Measurements from ENCODE around the gene TTPAL. TPM values are rescaled to one million over a fixed set of nuclear protein-coding genes. Genes with fewer than 3 reads are reported as not detected.

TTPAL gene
- total and polyA plus RNA-seq, 3 donors from 2014 or later: 9.8 to 13.1 (median 12.0) TPM

DNA sequence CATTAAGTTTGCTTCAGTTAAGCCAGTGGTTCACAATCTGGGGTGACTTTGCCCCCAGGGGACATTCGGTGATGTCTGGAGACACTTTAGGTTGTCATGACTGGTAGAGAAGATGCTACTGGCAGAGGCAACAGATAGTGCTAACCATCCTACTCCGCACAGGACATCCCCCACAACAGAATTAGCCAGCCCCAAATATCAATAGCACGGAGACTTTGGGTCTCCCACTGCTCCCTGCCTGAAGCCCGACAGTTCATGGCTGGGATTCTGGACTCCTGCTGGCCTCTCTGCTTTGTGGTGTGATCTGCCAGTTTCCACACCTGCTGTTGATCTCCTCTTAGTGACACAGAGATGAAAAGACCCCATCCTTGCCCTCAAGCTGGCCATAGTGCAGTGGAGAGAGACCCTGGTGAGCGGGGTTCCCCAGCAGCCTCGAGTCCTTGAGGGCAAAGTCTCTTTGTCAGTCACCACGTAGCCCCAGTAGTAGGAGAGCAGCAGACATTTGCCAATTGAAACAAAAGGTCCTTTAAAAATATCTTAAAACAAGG is 24.7 kb upstream of the TTPAL start:
- intact Hi-C loops (cut with DNase I; ENCODE audit: low total_unique reads): no loop called here
- TF ChIP-seq, protein P1, sequence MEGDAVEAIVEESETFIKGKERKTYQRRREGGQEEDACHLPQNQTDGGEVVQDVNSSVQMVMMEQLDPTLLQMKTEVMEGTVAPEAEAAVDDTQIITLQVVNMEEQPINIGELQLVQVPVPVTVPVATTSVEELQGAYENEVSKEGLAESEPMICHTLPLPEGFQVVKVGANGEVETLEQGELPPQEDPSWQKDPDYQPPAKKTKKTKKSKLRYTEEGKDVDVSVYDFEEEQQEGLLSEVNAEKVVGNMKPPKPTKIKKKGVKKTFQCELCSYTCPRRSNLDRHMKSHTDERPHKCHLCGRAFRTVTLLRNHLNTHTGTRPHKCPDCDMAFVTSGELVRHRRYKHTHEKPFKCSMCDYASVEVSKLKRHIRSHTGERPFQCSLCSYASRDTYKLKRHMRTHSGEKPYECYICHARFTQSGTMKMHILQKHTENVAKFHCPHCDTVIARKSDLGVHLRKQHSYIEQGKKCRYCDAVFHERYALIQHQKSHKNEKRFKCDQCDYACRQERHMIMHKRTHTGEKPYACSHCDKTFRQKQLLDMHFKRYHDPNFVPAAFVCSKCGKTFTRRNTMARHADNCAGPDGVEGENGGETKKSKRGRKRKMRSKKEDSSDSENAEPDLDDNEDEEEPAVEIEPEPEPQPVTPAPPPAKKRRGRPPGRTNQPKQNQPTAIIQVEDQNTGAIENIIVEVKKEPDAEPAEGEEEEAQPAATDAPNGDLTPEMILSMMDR (IDR thresholded peaks at IDR 0.05): no peak
- TF ChIP-seq POLR2A (IDR thresholded peaks at IDR 0.05): no peak
- Histone ChIP-seq H3K36me3 (ENCODE audit: low read depth, missing control alignments) (no peaks in the 10 kb centered on the region), H3K4me1 (no peaks in the 10 kb centered on the region), H3K9me3 (no peaks in the 10 kb centered on the region), H3K27me3 (no peaks in the 10 kb centered on the region), H3K4me3 (no peak overlapping the region), H3K27ac (no peak overlapping the region)
- WGBS, 2 donors: 81 to 87% methylated on average over 6 of the region's 7 CpGs
- no peak for DNase-seq

DNA sequence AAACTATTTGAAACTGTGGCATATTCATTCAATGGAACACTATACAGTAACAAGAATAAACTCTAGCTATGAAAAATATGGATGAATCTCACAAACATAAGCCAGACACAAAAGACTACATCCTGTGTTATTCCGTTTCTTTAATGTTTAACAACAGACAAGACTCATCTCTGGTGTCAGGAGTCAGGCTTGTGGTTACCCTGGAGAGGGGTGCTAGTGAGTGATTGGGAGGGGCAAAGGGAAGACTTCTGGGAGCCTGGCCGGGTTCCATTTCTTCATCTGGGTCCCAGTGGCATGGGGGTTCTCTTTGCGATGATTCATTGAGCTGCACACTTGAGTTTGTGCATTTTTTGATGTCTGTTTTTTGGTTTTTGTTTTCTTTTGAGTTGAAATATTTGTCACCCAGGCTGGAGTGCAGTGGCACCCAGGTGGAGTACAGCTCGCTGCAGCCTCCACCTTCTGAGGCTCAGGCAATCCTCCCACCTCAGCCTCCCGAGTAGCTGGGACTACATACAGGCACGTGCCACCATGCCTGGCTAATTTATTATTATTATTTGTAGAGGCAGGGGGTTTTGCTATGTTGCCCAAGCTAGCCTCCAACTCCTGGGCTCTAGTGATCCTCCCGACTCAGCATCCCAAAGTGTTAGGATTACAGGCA is 21.2 kb upstream of the TTPAL start:
- intact Hi-C loops (cut with DNase I; ENCODE audit: low total_unique reads): no loop called here
- no peaks in the 10 kb centered on the region for H3K36me3 ChIP-seq (ENCODE audit: low read depth, missing control alignments)
- TF ChIP-seq, protein P1 (IDR thresholded peaks at IDR 0.05): no peak
- TF ChIP-seq POLR2A (IDR thresholded peaks at IDR 0.05): no peak
- H3K4me3 ChIP-seq: no peak overlapping the region
- no peaks in the 10 kb centered on the region for H3K9me3 ChIP-seq
- H3K27me3 ChIP-seq: no peaks in the 10 kb centered on the region
- no peak overlapping the region for H3K27ac ChIP-seq
- H3K4me1 ChIP-seq: no peaks in the 10 kb centered on the region
- WGBS, 2 donors: 92% methylated on average over 7 of the region's 7 CpGs
- no peak for DNase-seq

DNA sequence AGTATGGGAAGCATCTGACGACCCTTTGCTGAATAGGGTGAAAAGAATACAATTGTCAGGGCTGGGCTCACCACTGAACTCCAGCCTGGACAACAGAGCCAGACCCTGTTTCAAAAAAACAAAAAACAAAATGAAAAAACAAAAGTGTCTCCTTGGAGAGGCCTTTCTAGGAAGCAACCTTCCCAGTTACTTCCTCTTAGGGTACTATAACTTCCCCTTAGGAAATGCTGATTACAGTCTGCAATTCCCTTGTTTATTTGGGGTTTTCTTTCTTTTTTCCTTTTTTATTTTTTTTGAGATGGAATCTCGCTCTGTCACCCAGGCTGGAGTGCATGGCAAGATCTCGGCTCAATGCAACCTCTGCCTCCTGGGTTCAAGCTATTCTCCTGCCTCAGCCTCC is 20.5 kb upstream of the TTPAL start:
- 81 to 88% methylated on average over 3 of the region's 3 CpGs for WGBS, 2 donors
- intact Hi-C loops (cut with DNase I; ENCODE audit: low total_unique reads): no loop called here
- DNase-seq: no peak
- no peaks in the 10 kb centered on the region for H3K36me3 ChIP-seq (ENCODE audit: low read depth, missing control alignments)
- no peaks in the 10 kb centered on the region for H3K27me3 ChIP-seq
- H3K4me1 ChIP-seq: no peaks in the 10 kb centered on the region
- H3K4me3 ChIP-seq: no peak overlapping the region
- H3K9me3 ChIP-seq: no peaks in the 10 kb centered on the region
- no peak overlapping the region for H3K27ac ChIP-seq
- TF ChIP-seq POLR2A (IDR thresholded peaks at IDR 0.05): no peak
- TF ChIP-seq, protein P1 (IDR thresholded peaks at IDR 0.05): no peak

DNA sequence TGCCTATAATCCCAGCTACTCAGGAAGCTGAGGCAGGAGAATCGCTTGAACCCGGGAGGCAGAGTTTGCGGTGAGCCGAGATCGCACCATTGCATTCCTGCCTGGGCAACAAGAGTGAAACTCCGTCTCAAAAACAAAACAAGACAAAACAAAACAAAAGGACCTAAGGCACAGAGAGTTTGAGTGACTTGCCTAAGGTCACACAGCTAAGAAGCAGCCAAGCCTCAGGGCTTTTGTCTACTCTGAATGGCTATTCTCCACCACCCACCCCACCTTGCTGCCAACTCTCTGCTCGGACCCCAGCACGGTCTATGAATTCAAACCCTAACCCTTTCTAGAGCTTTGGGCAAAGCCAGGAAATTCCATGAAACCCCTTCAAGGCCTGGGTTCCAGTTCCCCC is 19.1 kb upstream of the TTPAL start:
- Histone ChIP-seq H3K27ac (no peak overlapping the region), H3K4me1 (no peaks in the 10 kb centered on the region), H3K27me3 (no peaks in the 10 kb centered on the region), H3K36me3 (ENCODE audit: low read depth, missing control alignments) (no peaks in the 10 kb centered on the region), H3K9me3 (no peaks in the 10 kb centered on the region), H3K4me3 (no peak overlapping the region)
- intact Hi-C loops (cut with DNase I; ENCODE audit: low total_unique reads): no loop called here
- DNase-seq: no peak
- WGBS, 2 donors: 84 to 88% methylated on average over 8 of the region's 8 CpGs
- TF ChIP-seq POLR2A (IDR thresholded peaks at IDR 0.05): no peak
- TF ChIP-seq, protein P1 (IDR thresholded peaks at IDR 0.05): no peak

DNA sequence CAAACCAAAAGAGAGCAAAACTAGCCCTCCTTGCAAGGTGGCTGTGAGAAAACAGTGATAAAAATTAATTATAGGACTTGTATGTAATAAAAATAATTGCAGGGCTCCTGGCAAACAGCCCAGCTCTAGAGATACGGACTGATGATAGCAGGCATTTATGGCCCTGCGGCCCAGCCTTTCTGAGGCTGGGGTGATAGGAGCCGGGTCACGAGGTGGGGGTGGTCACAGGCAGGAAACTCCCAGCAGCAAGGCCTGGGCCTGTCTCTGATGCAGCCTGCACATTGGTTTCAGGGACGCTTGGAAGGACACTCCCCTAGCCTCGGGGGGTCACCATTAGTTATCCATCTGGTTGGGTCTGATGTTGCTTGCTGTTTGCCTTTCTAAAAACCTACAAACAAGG is 18.7 kb upstream of the TTPAL start:
- H3K36me3 ChIP-seq (ENCODE audit: low read depth, missing control alignments): no peaks in the 10 kb centered on the region
- 64% methylated on average over 5 to 6 of the region's 6 CpGs for WGBS, 2 donors
- H3K27ac ChIP-seq: no peak overlapping the region
- DNase-seq: no peak
- no peaks in the 10 kb centered on the region for H3K27me3 ChIP-seq
- H3K4me3 ChIP-seq: no peak overlapping the region
- intact Hi-C loops (cut with DNase I; ENCODE audit: low total_unique reads): no loop called here
- no peaks in the 10 kb centered on the region for H3K4me1 ChIP-seq
- H3K9me3 ChIP-seq: no peaks in the 10 kb centered on the region
- TF ChIP-seq, protein P1 (IDR thresholded peaks at IDR 0.05): no peak
- TF ChIP-seq POLR2A (IDR thresholded peaks at IDR 0.05): no peak

Measured in testis (tissue), 3 donors.